CD4-positive, alpha-beta T cell treated with Interleukin-4 for 1 hour (primary cell): ENCODE data around the gene MAP7D3.
A peak's percentile ranks its signal among the peaks of the same experiment; 100 is the strongest.
"Not testable (repeated sequence)": the region's sequence is repeated elsewhere in the genome, so short reads cannot be mapped to it uniquely, and the experiment has no call there.

Experiments
- DNase-seq, 2 donors: peaks; one replicate each; pipeline ENCODE4 v3.0.0-alpha.2; 2020 to 2022

Gene MAP7D3

DNA sequence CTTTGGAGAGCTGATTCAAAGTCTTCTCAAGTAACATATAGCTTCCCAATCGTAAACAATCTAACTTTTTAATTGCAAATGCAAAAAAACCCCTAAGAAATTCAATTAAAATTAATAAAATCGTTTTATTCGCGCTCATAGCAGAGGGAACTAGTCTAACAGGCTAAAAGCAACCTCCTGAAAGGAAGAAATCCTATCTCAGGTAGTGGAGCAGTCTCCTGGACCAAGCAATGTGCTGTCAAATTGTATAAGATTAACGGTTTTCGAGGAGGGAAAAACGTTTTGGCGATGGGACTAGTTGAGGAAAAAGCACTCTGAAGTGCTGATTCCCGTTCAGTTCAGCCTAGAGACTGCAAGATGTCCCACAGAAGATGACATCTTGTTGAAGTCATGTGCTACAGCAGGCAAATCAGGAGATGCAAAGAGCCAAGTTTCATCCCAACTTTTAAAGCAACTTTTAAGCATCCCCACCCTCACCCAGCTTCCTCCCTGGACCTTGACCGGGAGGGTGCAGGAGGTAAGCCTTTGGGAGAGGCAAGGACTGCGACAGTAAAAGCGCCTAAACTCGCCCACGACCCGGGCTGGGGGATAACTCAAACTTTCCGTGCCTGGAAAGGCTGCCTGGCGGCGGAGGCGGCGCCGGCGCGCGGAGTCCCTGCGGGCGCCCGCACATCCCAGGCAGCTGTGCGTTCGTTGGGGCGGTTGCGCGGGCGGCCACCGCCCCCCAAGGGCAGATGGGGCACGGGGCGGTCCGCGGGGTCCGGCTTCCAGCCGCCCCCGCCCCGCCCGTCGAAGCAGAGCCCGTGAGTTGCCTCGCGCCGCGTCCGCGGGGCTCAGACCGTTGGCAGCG is 784 bp downstream of the MAP7D3 start:
- no peak for DNase-seq

DNA sequence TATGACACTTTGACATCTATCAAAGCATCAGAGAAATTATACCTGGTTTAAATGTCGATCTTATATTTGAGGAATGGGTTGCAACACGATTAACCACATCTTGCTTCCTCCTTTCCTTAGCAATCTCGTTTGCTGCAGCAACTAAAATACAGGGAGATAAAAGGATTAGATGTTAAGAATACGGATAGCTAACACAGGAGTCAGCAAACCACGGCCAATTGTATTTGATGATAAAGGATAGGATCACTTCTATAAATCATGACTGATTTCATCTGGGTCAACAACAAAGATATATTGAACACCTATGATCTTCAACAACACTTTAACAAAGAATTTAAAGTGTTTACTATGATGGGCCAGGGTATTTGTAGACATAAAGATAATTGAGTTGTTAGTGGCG is 5.0 kb downstream of the MAP7D3 start:
- no peak for DNase-seq

DNA sequence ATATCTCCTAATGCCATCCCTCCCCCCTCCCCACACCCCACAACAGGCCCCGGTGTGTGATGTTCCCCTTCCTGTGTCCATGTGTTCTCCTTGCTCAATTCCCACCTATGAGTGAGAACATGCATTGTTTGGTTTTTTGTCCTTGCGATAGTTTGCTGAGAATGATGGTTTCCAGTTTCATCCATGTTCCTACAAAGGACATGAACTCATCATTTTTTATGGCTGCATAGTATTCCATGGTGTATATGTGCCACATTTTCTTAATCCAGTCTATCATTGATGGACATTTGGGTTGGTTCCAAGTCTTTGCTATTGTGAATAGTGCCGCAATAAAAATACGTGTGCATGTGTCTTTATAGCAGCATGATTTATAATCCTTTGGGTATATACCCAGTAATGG is 13.4 kb downstream of the MAP7D3 start:
- not testable (repeated sequence) for DNase-seq

DNA sequence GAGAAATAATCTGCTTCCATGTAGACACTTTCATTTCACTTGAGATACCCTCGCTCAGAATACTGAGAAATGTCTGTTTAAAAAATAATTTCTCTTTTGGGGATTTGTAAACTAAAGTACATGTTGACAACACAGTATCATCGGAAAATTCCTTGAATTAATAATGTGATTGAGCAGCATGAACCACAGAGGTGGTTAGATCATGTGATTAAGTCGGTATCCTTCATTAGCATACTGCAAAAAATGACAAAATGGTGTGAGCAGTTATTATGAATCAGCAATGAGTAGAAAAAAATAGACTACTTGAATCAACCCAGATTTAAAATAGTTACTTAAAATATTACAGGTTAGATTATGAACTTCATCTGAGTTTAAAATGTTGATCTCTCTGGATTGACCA is 14.1 kb downstream of the MAP7D3 start:
- DNase-seq, result no peak

DNA sequence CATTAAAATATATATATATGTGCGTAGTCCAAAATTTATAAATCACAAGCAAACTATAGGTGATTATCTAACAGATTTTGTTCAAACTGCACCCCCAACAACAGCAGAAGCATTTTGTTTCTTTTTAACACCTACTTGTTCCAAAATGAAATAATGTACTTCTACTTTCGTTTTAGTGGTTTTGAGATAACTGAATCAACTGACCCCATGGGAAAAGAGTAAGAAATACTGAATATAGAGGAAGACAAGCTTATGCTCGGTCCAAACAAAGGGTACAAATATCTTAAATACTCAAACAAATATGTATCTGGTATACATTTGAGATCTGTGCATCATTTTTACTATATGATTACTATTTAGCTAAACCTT is 22.4 kb downstream of the MAP7D3 start:
- DNase-seq, result no peak

DNA sequence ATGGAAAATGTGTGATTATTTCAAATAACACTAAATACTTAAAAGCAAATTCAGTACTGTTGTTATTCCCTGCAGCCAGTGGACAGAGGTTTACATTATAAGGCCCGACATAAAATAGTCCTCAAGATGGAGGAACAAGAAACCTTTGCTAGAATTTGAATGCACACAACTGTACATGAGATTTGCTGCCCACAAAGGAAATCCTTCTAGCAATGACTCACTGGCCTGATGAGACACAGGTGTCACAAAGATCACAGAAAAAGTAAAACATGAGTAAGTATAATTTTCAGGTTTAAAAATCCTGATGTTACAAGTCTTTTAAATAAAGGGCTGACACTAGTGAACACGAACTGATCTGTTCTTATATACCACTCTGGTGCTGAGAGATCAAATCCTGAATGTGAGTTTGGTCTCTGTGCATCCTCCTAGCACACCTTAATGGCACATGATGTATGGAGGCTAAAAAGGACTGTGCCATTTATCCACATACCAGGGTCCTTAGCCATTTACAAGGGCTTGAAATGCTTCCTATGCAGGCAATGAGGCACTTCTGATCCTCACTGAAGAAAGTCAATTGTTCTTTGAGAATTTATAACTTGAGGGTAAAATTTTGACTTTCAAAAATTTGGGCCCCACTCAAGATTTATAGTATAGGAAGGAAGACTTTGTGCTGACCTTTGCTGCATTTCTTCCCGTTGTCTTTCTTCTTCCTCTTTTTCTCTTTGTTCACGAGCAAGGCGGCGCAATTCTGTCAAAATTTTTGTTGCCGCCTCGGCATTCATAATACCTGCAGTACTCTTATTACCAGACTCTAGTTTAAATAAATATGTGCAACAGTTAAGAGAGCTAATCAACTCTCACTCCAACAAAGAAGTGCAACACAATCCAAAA is 23.0 kb downstream of the MAP7D3 start:
- DNase-seq, result no peak

DNA sequence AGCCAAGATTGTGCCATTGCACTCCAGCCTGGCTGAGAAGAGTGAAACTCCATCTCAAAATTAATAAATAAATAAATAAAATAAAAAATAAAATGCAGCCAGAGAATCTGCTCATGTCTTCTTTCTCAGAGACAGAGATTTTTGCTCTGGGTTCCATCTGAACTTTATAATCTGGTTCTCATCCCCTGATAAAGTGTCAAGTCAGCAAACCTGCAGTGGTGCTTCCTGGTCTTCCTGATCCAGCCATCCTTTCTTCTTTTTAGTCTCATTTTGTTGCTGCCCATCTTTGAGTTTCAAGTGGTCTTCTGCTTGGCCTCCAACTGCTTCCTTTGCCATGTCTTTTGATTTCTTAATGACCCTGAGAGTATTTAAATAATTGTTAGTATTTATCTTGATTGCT is 24.1 kb downstream of the MAP7D3 start:
- DNase-seq, result no peak

DNA sequence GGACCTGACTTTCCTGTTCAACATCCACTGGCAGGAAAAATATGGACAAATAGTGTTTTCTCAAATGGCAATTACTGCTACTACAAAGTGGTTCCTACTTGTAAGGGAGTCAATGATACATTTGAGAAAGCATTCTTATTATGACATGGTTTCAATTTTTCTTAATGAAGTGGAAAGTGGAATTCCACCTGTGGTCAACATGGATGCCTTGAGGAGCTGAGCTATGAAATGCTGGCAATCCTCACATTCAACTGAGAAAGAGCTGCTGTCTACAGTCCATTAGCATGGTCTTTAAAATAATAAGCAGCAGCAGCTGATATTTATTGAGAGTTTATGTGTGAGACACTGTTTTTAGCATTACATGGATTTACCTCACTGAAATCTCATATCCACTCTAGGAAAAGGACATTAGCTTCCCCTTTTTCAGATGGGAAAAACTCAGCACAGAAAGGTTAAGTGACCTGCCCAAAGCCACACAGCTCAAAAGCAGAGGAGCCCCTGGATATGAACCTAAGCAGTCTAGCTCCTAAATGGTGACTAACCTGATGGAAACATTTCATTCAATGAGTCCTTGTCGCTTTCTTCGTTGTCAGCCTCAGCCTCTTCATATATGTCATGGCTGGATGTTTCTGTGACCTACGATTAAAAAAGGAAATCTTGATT is 29.2 kb downstream of the MAP7D3 start:
- no peak for DNase-seq

DNA sequence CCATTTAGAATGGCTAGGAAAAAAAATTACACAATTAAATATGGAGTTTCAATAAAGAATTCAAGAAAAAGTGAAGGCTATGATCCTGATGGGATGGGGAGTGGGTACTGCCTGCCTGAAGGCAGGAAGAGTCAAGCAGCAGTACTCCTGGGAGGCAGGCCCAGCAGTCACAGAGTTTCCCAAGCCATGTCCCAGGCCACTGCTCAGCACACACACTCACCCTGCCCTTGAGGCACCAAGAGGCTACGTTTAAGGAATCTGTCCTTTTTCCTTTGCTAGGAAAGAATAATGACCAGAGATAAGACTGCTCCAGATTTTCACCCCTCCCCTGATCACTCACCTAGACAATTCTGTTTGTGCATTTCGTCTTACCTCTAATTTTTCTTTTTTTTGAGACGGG is 30.2 kb downstream of the MAP7D3 start:
- DNase-seq, result no peak

DNA sequence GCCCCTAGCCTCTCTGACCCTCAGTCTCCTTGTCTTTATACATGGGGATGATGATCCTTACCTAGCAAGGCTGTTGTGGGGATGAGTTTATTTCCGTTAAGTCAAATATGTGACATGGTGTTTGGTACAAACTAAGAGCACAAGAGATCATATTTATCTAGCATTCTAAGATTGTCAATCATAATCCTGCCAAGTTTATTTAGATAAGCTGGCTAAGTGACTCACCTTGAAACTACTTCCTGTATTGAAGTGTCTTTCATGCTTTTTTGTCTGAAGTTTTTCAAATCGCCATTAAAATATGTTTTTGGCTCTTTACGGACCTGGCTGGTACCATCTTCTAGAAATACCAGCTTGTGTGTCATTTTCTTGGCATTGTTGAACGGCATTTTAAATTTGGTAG is 30.7 kb downstream of the MAP7D3 start:
- no peak for DNase-seq

DNA sequence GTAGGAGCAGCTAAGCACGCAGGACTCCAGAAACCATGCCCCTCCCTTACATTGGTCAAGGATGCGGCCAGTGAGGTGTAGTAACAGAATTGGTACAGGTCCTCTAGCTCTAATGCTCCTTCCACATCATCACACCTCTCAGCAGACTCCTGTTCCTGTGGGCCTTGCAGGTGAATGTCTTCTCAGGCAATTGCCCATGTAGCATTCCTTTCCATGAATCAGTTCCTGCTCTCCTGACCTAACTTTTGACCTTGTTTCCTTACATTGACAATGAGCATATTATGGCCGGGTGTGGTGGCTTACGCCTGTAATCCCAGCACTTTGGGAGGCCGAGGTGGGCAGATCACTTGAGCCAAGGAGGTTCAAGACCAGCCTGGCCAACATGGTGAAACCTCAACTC is 31.3 kb downstream of the MAP7D3 start:
- DNase-seq, result no peak

DNA sequence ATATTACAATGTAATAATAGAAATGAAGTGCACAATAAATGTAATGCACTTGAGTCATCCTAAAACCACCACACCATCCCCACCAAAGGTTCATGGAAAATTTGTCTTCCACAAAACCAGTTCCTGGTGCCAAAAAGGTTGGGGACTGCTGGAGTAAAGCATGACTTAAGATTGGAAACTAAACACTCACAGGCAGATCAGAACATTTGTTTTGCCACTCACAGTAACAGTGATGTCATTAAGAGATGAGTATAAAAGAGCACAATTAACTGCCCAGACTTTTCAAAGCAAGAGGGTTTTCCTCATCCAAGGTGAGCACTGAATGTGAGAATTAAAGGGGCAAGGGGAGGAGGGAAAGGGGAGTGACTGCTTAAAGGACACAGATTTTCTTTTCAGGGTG is 35.6 kb downstream of the MAP7D3 start:
- no peak for DNase-seq

DNA sequence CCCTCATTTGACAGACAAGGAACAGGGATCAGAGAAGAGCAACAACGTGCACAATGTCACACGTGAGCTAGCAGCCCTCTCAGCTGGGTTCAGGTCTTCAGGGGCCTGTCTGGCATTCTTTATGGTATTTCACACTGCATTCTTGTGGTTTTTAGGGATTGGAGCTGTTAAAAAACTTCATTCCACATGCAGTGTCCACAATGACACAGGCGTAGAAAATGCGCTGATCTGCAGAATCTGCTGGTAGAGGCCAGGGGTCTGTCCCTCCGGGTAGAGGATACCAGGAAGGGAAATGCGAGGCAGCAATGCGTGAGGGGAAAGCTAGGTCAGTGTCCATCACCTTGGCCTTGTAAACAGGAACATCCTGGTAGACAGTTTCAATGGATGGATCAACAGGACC is 36.6 kb downstream of the MAP7D3 start:
- no peak for DNase-seq

DNA sequence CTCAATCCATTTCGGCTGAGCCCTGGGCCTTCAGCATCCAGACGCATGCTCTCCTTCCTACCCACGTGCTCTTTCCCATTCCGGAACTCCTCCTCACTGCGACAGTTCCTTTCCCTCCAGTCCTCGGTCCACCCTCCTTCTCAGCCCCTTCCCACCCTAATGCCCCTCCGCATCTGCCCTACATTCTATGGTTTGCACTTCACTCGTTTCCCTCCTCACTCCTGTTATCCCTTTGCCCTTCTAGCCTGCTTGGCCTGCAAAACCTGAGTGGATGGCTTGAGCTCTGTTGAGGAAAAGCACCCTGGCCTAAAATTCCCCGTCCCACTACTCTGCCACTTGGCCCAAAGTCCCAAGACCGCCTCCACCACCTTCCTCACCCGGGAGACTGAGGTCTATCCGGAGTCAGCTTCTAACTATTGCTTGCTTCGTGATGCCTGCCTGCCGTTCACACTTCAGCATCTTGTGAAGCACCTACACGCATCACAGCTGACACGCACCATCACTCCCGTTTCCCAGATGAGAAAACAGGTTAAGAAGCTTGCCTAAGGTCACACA is 38.6 kb downstream of the MAP7D3 start:
- no peak for DNase-seq

DNA sequence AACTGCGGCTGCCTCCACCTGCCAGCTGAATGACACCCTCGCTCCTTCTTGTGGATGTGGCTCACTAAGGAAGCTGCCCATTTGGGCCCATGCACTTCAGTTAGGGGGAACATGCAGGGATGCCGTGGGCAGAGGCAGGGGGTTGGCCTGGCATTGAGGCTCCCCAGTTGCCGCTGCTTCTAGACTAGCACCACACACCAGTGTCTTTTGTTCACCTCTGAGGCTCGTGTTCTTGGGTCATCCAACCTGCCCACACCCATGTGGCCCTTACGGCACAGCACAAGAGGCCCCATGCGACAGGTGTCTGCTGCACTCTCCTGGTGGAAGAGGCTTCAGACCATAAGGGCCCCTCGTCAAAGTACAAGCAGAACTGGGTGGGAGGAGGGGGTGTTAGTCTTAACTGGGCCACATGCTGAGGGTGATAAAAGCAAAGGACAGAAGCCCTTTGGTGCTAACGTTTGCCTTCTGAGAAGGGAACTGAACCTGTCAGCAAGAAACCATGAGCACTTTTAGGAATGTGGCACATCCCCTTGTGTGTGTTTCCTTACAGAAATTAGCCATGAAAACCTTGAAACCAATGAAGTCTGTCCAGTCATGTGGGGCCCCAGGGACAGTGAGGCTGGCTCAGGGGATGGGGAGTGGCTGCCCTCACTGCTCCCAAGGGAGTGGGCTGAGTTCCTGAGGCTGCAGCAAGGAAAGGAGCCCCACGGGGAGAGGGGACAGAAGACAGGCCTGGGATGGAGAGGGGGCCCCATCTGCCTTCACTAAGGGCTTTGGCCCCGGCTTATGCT is 39.2 kb downstream of the MAP7D3 start:
- no peak for DNase-seq

DNA sequence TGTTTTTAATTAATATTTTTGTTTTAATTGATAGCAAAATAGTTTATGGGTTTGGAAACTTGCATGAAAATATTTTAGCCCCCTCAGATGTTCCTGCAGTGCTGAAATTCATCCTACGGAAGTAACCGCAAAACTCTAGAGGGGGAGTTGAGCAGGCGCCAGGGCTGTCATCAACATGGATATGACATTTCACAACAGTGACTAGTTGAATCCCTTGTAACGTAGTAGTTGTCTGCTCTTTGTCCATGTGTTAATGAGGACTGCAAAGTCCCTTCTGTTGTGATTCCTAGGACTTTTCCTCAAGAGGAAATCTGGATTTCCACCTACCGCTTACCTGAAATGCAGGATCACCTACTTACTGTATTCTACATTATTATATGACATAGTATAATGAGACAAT is 40.4 kb downstream of the MAP7D3 start:
- no peak for DNase-seq

DNA sequence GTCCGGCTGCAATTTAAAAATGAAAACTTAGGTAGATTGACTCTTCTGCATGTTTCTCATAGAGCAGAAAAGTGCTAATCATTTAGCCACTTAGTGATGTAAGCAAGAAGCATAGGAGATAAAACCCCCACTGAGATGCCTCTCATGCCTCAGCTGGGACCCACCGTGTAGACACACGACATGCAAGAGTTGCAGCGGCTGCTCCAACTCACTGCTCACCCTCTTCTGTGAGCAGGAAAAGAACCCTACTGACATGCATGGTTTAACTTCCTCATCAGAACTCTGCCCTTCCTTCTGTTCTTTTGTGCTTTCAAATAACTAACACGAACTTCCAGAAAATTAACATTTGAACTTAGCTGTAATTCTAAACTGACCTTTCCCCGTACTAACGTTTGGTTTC is 41.0 kb downstream of the MAP7D3 start:
- DNase-seq, result no peak

DNA sequence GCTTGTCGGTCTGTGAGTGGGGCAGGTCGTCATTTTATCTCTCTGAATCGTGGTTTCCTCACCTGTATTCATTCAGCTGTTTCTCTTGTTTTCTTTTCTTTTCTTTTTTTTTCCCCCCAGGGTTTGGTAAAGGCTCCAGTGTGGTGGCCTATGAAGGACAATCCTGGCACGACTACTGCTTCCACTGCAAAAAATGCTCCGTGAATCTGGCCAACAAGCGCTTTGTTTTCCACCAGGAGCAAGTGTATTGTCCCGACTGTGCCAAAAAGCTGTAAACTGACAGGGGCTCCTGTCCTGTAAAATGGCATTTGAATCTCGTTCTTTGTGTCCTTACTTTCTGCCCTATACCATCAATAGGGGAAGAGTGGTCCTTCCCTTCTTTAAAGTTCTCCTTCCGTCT is 41.4 kb downstream of the MAP7D3 start:
- DNase-seq, result no peak

DNA sequence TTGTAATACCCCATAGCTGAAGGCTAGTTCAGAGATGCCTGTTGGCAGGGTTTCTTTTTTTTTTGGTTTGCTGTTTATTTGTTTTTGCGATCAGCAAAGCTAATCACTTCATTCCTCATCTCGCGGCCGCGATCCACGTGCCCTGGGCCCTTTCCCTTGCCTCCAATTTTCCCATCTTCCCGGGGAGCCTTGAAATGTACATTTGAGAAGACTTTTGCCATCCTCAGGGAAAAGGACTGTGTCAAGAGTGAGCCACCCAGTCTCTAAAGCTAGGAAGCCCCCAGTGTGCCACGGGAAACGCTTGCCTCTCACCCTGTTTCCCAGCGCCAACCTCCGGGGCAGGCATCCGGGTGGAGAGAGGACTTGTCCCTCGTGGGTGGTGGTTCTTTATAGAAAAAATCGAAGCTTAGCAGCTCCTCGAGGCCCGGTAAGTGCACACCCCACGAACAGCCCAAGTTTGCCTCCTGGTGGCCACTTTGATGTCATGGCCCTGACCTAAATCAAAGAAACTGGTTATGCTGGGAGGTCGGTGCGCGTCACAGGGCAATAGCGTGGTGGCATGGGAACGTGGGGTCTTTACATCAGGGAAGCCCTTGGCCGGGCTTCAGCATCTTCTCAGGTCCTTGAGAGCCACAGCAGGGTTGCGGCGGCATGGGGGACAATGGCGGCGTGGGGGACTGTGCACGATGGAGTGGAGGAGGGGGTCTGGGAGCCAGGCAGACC is 42.0 kb downstream of the MAP7D3 start:
- peak; percentile 42 to 51 for DNase-seq

DNA sequence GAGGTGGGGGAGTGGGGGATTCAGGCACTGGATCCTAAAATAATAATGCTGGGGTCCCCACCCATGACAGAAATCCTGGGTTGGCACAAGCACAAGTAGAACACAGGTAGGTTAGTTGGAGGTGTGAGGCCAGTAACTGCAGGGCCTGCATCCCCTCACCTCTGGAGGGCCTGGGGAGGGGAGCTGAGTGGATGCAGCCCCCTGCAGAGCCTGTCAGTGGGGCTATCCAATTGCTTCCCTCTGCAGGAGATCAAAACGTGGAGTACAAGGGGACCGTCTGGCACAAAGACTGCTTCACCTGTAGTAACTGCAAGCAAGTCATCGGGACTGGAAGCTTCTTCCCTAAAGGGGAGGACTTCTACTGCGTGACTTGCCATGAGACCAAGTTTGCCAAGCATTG is 43.7 kb downstream of the MAP7D3 start:
- no peak for DNase-seq

DNA sequence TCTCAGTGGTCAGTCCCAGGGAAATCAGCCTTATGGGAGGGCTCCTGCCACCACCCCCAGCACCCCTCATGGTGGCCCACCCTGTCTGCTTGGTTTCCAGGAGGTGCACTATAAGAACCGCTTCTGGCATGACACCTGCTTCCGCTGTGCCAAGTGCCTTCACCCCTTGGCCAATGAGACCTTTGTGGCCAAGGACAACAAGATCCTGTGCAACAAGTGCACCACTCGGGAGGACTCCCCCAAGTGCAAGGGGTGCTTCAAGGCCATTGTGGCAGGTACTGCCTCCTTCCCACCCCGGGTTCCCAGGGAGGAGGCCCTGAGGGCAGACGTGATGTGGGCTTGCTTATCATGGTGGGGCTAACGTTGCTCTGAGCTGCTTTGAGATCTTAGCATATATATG is 44.3 kb downstream of the MAP7D3 start:
- DNase-seq, result no peak

DNA sequence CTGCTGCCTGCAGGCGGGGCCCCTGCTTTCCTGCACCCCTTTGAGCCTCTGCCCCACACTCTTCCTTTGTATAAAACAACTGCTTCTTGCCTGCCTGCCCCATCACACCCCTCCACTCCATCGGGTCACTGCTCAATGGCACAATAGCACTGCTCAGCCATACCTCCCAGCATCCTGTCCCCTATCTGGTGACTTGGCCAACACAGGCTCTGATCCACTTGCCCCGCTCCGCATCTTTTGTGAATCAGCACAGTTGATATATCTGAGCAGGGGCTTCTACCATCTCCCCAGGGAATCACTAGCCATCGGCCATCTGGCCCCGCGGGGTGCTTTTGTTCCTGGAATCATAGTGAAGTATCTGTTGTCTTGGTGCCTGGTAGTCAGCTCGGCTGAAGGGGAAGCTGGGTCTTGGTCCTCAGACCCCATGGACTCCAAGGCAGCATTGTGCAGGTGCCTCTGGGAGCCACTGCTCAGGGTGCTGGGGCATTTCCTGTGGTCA is 45.3 kb downstream of the MAP7D3 start:
- no peak for DNase-seq
